ENCODE results near the gene TBL1XR1.
"Not testable (repeated sequence)": the region's sequence is repeated elsewhere in the genome, so short reads cannot be mapped to it uniquely, and the experiment has no call there.

The TBL1XR1 gene

DNA sequence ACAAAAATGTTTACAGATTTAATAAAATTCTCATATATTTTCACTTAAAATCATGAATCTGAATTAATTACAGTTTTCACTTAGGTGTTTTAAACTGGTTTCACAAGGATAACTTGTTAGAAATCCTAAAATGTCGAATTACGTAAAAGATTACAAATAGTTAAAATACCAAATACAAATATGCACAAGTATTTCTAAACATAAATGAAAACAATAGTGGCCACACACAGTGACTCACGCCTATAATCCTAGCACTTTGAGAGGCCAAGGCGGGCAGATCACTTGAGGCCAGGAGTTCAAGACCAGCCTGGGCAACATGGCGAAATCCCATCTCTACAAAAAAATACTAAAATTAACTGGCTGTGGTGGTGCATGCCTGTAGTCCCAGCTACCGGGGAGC is 10.9 kb upstream of the TBL1XR1 start:
- DNase-seq (ENCODE audit: low spot score): no peak

DNA sequence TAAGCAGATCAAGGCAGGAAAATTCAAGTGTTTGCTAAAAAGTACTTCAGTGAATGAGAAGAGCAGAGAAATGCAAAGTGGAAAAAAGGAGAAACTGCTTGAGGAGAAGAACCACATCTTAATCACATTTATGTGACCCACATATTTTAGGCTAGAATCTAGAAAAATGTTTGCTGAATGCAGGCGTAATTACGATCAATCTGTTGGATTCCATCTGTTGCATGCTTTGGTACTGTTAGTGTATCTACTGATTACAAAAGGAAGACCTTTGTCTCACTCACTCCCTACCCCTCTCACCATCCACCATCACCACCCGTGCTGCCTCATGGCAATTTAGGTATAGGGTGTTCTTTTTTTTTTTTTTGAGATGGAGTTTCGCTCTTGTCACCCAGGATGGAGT is 9.7 kb upstream of the TBL1XR1 start:
- DNase-seq (ENCODE audit: low spot score): no peak

DNA sequence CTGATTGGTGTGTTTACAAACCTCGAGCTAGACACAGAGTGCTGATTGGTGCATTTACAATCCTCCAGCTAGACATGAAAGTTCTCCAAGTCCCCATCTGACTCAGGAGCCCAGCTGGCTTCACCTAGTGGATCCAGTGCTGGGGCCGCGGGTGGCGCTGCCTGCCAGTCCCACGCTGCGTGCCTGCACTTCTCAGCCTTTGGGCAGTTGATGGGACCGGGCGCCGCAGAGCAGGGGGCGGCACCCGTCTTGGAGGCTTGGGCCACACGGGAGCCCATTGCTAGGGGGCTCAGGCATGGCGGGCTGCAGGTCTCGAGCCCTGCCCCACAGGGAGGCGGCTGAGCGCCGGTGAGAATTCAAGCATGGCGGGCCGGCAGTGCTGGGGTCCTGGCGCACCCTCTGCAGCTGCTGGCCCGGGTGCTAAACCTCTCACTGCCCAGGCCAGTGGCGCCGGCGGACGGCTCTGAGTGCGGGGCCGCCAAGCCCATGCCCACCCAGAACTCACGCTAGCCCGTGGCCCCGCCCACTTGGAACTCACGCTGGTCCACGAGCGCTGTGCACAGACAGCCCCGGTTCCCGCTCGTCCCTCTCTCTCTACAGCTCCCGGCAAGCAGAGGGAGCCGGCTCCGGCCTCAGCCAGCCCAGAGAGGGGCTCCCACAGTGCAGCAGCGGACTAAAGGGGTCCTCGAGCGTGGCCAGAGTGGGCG is 6.6 kb upstream of the TBL1XR1 start:
- no peak for DNase-seq (ENCODE audit: low spot score)

DNA sequence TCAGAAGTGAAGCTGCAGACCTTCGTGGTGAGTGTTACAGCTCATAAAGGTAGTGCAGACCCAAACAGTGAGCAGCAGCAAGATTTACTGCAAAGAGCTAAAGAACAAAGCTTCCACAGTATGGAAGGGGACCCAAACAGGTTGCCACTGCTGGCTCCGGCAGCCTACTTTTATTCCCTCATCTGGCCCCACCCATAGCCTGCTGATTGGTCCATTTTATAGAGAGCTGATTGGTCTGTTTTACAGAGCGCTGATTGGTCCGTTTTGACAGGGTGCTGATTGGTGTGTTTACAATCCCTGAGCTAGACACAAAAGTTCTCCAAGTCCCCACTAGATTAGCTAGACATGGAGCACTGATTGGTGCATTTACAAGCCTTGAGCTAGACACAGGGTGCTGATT is 5.7 kb upstream of the TBL1XR1 start:
- DNase-seq (ENCODE audit: low spot score): not testable (repeated sequence)

DNA sequence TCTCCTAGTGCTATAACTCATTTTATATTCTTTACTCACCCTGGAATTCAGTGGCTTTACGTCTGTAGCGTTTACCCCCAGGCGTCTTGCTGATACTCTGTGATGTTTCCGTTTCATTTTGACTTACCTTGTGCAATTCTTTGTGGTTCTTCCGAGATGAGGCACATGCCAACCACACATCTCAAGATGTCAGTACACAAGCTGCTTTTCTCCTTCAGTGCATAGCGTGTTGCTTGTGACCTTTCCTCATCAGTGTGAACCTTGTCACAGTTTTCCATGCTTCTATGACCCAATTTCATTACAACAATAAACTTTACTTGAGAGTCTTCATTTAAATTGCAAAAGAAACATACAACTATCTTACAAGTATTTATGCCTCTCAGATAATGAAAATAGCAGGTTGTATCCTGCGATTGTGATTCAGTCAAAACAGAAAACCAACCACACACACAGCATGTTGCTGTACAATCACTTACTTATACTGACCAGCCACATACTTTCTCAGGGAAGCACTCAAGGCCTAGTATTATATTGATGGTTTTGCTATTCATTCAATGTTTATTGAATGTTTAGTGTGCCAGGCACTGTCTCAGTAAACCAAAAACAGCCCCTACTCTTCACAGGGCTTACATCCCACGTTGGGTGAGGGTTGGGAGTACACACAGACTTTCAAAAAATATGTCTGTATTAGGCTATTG is 4.6 kb upstream of the TBL1XR1 start:
- no peak for DNase-seq (ENCODE audit: low spot score)

DNA sequence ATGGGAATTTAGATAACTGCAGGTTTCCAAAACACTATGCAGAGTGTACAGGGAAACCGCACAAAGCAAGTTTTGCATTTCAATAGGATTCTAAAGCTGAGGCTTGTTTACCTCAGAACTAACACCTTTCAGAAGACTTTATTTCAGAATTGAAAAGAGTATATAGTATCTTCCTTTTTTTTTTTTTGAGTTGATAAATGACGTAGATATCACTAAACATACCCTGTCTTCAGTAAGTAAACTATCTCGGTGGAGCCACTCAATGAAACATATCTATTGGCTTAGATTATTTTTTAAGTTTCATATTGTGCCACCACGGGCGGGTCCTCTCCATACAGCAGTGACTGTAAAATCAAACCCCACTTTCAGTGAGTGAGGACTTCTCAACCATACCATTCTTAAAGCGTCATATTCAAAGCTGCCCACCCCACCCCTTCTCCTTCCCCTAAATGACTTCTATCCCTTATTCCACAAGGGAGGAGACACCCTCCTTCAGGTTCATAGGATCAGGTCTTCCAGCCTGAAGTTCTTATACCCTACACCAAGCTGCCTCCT is 2.0 kb upstream of the TBL1XR1 start:
- no peak for DNase-seq (ENCODE audit: low spot score)

DNA sequence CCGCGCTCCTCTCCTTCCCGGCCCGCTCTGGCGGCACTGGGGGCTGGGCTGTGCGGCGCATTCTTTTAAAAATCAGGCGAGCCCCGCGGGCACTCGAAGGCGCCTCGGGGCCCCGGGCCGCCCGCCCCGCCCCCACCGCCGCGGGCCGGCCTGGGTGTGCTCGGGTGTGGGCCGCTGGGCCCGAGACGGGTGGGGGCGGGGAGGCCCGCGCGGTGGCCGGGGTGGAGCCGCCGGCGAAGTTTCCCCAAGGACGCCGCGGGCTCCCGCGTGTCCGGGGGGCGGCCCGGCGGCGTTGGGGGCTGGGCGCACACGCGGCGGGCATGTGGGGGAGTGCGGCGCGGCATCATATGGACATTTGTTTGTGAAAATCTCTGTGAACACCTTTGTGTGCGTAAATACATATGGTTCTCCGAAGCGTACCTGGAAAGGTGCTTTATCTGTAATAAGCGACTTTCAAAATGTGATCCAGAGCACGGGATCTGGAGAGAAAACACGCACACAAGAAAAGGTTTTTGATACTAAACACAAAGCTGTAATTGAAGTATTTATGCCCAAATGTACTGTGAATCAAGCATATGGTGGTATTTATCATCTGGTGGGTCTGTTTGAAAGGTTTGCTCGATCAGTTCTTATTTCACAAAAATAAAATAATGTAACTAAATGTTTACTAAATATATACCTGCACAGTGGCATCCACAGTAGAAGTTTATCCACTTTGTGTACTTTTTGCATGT is 612 bp upstream of the TBL1XR1 start:
- DNase-seq (ENCODE audit: low spot score): peak; percentile 57

DNA sequence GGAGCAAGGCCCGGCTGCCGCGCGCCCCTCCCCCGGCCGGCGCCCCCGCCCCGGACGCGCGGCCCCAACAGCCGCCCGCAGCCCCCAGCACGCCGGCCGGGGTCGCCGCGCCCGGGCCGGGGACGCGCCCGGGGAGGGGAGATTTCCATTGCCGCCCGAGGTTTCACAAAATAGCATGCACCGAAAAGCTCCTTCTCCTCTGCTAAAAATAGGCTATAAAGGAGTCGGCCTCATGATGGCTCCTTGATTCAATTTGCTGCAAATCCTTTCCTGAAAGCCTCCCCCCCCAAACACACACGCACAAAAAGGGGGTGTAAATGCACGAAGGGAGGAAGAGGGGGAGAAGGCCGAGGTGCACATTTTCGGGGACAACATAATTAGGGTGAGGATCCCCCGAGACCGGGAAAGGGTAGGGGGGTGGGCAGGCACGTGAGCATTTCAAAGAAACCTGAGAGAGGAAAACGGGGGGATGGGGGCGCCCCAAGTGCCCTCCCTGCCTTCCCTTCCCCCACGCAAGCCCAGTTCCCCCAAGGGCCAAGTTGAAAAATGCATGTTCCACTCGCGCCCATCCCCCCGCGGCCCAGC is 734 bp downstream of the TBL1XR1 start:
- peak; percentile 60 for DNase-seq (ENCODE audit: low spot score)

DNA sequence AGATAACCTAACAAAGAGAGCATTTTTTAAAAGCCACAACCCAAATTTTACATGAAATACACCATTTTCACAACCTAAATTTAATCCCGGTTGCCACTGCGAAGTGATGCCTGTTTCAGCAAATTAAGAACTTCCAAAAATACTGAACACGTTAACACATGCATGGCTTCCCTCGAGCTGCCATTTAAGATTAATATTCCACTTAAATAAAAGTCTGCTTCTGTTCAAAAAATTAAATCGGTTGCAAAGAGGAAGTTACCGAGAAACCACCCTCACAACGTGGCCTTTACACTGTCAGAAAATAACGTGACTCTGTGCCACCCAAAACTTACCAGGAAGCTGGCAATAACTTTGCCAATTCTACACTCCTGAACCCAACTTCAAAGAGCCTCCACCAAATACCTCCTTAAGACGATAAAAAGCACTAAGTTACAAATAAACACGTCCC is 1.2 kb downstream of the TBL1XR1 start:
- DNase-seq (ENCODE audit: low spot score): peak; percentile 55

DNA sequence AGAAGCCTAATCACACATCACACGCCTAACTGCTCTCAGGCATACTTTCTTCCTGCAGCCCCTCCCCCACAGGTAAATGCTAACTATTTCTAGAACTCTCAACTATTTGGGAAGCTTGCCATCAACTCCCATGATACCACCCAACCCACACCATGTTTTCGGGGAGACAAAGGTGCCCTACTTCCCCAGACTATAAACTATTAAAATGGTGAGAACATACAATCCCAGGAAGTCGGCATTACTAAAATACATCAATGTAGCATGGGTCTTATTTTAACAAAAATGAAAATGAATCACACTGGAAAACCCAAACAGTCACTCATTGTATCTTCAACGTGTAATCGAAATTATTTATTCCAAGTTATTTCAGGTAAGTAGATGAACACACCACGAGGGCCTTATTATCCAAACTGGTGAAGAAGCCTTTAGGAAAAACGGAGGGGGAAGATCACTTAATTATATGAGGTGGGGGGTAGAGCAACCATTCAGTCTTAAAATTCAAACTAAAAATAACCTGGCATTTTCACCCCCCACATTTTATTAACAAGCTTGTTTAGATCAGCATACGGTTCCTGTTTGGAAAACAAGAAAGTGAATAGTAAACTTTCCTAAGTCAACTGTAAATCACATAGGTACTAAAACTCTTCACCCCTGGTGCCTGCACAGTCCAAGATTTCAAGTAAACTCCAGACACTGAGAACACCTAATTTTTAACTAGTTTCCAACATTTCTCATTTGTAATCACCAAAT is 1.9 kb downstream of the TBL1XR1 start:
- peak; percentile 49 for DNase-seq (ENCODE audit: low spot score)

DNA sequence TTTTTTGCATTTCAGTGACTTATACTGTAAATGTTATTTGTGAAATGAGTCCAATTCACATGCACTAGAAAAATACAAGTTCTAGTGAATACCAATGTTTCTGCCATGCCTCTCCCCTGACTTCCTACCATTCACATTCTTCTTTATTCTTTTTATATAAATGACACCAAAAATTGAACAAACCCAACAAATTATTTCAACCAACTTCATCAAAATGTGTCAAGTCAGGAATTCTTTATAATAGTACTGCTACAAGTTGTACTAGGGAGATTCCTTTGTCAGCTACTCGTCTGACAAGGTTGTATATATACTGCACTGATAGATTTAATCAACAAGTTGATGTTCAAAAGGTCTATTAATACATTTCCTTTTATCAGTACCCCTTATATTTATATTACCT is 3.0 kb downstream of the TBL1XR1 start:
- no peak for DNase-seq (ENCODE audit: low spot score)

DNA sequence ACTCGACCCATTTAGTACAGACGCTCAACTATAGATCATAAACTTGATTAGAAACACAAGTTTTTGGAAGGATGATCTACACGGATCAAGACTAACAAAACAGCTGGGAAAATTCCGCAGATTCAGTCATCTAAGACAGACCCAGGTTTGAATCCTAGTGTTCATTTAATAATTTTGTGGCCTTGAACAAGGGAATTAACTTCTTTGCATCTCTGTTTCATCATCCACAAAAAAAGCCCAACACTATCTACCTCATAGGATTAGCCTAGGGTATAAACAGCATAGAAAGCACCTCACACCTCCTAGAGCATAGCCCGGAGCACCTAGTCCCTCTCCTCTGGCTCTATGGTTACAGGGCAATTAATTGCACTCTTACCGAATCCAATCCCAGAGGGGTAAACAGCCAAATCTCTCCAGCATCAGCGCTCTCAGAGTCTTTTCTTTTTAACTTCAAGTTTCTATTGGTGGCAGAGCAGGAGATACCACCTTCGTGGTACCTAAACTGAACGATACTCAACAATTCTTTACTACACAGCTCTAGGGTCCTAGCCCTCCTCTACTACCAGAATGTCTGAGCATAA is 3.5 kb downstream of the TBL1XR1 start:
- DNase-seq (ENCODE audit: low spot score): peak; percentile 31

DNA sequence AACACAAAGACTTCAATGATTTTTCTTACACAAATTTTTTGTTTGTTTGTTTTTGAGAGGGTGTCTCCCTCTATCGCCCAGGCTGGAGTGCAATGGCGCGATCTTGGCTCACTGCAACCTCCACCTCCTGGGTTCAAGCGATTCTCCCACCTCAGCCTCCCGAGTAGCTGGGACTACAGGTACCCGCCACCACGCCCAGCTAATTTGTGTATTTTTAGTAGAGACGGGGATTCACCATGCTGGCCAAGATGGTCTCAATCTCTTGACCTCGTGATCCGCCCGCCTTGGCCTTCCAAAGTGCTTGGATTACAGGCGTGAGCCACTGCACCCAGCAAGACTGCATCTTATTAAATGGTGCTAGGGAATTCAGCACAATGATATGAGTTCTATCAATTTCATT is 4.0 kb downstream of the TBL1XR1 start:
- not testable (repeated sequence) for DNase-seq (ENCODE audit: low spot score)

DNA sequence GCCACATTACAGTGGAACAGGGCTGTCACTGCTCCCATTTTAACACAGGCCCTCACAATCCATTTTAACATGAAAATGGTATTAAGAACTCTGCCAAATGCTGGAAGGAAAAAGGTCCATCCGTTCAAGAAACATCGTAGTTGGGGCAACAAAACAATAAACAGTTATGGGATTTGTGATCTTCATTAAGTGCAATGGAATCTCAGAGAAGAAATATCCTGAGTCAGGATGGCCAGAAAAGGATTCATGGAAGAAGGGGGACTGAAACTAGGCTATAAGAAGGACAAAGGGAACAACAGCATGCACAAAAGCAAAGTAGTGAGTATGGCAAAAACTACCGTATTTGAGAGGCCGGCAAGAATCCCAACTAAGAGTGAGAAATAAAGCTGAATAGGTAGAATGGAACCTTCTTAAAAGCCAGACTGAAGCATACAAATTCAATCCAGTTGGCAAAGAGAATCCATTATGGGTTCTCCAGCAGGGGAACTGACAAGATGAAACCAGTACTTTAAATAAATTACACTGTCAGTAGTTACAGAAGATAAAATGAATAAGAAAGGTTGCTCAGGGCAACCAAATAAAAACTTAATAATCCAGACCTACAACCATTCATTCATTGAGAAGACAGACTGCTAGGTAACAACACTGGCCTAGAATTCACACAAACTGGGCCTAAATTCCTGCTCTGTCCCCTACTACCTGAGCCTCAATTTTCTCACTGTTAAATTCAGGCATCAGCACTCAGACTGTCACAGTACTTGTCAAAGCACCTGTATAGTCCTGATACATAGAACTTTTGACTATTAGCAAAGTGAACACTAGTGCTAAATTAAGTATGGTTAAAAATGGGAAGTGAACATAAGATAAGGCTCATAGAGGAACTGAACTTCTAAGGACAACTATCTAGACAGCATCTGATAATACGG is 6.3 kb downstream of the TBL1XR1 start:
- DNase-seq (ENCODE audit: low spot score): peak; percentile 27

DNA sequence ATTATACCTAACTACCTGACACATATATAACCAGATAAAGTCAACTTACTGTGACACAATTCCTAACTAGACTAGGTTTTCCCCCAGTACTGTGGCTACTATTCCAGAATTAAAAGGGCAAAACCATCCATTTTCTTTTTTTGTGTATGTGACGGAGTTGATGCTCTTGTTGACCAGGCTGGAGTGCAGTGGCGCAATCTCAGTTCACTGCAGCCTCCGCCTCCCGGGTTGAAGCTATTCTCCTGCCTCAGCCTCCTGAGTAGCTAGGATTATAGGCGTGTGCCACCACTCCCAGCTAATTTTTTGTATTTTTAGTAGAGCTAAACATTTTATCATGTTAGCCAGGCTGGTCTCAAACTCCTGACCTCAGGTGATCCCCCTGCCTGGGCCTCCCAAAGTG is 7.1 kb downstream of the TBL1XR1 start:
- not testable (repeated sequence) for DNase-seq (ENCODE audit: low spot score)

DNA sequence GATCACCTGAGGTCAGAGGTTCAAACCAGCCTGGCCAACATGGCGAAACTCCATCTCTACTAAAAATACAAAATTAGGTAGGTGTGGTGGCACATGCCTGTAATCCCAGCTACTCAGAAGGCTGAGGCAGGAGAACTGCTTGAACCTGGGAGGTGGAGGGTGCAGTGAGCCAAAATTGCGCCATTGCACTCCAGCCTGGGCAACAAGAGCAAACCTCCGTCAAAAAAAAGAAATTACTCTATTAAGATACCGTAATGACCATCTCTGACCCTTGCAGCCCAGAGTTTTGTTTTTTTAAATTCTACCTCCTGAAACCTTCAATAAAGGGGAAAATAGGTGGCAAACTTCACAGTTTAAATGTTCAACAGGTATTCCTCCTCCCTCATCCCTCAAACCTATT is 9.0 kb downstream of the TBL1XR1 start:
- DNase-seq (ENCODE audit: low spot score): not testable (repeated sequence)

DNA sequence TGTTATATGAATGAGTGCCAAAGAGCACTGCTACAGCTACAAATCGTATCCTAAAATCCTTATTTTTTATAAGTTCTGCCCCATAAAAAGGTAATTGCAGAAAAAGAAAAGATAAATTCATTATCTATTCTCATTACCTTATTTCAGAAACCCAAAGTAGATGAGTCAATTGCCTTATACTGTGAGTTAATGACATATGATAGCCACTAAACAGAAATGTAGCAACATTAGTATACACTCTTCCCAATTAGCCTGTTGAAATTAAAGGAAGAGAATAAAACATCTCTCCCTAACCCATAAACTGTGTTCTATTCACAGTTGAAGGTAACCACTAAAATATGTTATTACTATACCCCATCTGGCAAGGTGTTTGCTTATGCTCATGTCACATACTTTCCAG is 11.0 kb downstream of the TBL1XR1 start:
- DNase-seq (ENCODE audit: low spot score): no peak

DNA sequence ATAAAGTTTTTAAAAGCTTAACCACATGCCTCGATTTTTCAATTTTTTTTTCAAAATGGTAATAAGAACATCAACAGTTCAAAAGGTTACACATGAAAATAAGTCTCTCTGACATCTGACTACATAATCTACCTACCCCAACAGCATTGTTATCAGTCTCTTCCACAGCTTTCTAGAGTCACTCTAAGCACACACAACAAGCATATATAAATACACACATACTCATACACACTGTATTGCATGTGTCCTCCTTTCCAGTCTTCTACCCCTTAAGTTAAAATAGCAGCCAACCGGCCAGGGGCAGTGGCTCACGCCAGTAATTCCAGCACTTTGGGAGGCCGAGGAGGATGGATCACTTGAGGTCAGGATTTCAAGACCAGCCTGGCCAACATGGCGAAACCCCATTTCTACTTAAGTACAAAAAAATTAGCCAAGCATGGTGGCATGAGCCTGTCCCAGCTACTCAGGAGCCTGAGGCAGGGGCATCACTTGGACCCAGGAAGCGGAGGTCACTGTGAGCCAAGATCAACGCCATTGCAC is 12.2 kb downstream of the TBL1XR1 start:
- DNase-seq (ENCODE audit: low spot score): no peak

DNA sequence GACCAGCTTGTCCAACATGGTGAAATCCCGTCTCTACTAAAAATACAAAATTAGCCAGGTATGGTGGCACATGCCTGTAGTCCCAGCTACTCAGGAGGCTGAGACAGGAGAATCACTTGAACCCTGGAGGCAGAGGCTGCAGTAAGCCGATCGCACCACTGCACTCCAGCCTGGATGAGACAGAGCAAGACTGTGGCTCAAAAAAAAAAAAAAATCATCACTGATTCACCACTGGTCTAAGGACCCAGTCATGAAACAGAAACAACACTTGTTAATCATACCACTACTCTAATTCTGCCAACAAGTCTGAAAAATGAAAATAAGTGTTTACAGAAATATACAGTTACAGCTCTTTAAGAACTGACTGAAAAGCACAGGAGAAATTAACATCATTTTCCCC is 12.7 kb downstream of the TBL1XR1 start:
- DNase-seq (ENCODE audit: low spot score): not testable (repeated sequence)

DNA sequence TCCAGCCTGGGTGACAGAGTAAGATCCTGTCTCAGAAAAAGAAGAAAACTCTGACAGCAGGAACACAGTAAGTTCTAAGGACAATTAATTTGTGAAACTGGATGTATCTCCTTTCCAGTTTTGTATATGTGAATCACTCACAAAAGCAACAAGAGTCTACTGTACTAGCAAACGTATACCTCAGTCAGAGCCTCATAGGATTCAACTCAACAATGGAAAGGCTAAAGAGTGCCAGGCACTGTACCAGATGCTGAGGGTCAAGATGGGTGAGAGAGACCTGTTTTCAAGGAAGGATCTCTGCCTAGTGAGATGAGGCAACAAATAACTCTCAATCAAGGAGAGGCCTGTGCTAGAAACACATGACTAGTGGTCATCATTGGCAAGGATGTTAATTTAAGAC is 14.9 kb downstream of the TBL1XR1 start:
- DNase-seq (ENCODE audit: low spot score): no peak
